Panc1 (cell line): ENCODE measurements around the gene HNF4A. TPM values are rescaled to one million over a fixed set of nuclear protein-coding genes. Genes with fewer than 3 reads are reported as not detected.

Experiments
- ATAC-seq: fragments of 200-7000 bp; cut with Tn5 transposase; 2 replicates; pipeline ENCODE4 v1.9.1; 2020; ENCODE audit warnings: mild to moderate bottlenecking, moderate library complexity
- BruUV-seq: library from RNA; stranded (reverse); fragments of 400-500 nt; replicated peaks from 2 replicates; lab custom pipeline; 2021; lab: Mats Ljungman, UMichigan
- CTCF ChIA-PET: fragments of 300-600 bp; sonication (Branson Sonifier 250); formaldehyde crosslinking; loops from one replicate; lab custom pipeline; 2022; ENCODE audit warnings: antibody characterized with exemption; lab: Charles Lee
- POLR2A ChIA-PET: fragments of 300-600 bp; sonication (Branson Sonifier 250); formaldehyde crosslinking; loops from one replicate; lab custom pipeline; 2022; ENCODE audit warnings: antibody characterized with exemption; lab: Charles Lee
- DNase-seq: peaks from one replicate; pipeline ENCODE4 v3.0.0-alpha.2; 2010; ENCODE audit warnings: low read depth, low spot score
- H3K27ac ChIP-seq: 2 replicates; pipeline ENCODE4 v1.5.1; 2011; ENCODE audit warnings: mild to moderate bottlenecking, low read length, inconsistent platforms
- H3K27me3 ChIP-seq: fragments of 200-500 bp; sonication (Bioruptor generic); 2 replicates; pipeline ENCODE4 v1.6.0; 2014; ENCODE audit warnings: low read length, inconsistent platforms; ENCODE audit not compliant: control insufficient read depth, insufficient read depth
- H3K36me3 ChIP-seq: fragments of 200-500 bp; sonication (Bioruptor generic); 2 replicates; pipeline ENCODE4 v1.5.1; 2014; ENCODE audit warnings: inconsistent platforms, mild to moderate bottlenecking, low read length, moderate library complexity; ENCODE audit not compliant: control insufficient read depth, insufficient read depth
- H3K4me1 ChIP-seq: 2 replicates; pipeline ENCODE4 v1.5.1; 2011; ENCODE audit warnings: inconsistent platforms, mild to moderate bottlenecking, low read length, moderate library complexity; ENCODE audit not compliant: control insufficient read depth, insufficient read depth
- H3K4me3 ChIP-seq, 2 experiments: 2 replicates each; pipeline ENCODE4 v1.5.1; 2011 to 2012; ENCODE audit warnings: low read depth in 2 of 2, low read length in 2 of 2, mild to moderate bottlenecking in 2 of 2, inconsistent platforms in 1 of 2, moderate library complexity in 1 of 2
- H3K9me3 ChIP-seq: fragments of 200-500 bp; sonication (Bioruptor generic); 2 replicates; pipeline ENCODE4 v1.5.1; 2014; ENCODE audit warnings: low read depth, mild to moderate bottlenecking, inconsistent platforms, low read length, moderate library complexity; ENCODE audit not compliant: control insufficient read depth, insufficient read depth
- CTCF ChIP-seq: fragments of 450-650 bp; IDR thresholded peaks from 2 replicates; pipeline ENCODE4 v1.5.1; 2017; ENCODE audit warnings: mild to moderate bottlenecking
- POLR2AphosphoS5 ChIP-seq: IDR thresholded peaks from 2 replicates; pipeline ENCODE4 v1.6.1; 2012; ENCODE audit warnings: mild to moderate bottlenecking, low read depth, low read length, moderate library complexity
- REST ChIP-seq, 2 experiments: IDR thresholded peaks; 2 replicates each; pipeline ENCODE4 v1.6.1; 2011 to 2012; ENCODE audit warnings: low read depth in 2 of 2, control low read depth in 1 of 2, low read length in 1 of 2, mild to moderate bottlenecking in 1 of 2, moderate library complexity in 1 of 2; ENCODE audit not compliant: insufficient read depth in 1 of 2
- SIN3A ChIP-seq: IDR thresholded peaks from 2 replicates; pipeline ENCODE4 v1.6.1; 2012; ENCODE audit warnings: low read depth, mild to moderate bottlenecking, low read length, moderate library complexity, borderline replicate concordance; ENCODE audit not compliant: insufficient read depth
- TCF7L2 ChIP-seq: IDR thresholded peaks from 2 replicates; pipeline ENCODE4 v1.6.1; 2011; ENCODE audit warnings: mild to moderate bottlenecking, low read depth, low read length, inconsistent platforms
- in situ Hi-C: cut with HindIII; loops from 2 replicates; pipeline ENCODE4 v1.10.0; 2016; ENCODE audit warnings: low sequenced_read_pairs, low pct_unique_long_range_greater_than_20kb
- intact Hi-C: fragments of 100-400 bp; cut with micrococcal nuclease; formaldehyde crosslinking; loops from one replicate; pipeline ENCODE4 v1.10.0; 2022; ENCODE audit not compliant: unreplicated experiment
- total RNA-seq: library from RNA; stranded (reverse); gene quantifications from one replicate; pipeline ENCODE4 v1.2.1, GENCODE V29; 2021; ENCODE audit not compliant: unreplicated experiment

Gene HNF4A
- total RNA-seq, 1 experiment from 2014 or later = 0.28 TPM

GRCh38 chr20:44425923-44426322, 70.4 kb downstream of the HNF4A start:
- POLR2A ChIA-PET = no interaction called here
- intact Hi-C loops (no loop called here), in situ Hi-C loops (no loop called here)
- Histone ChIP-seq H3K27ac (no peak overlapping the region), H3K4me1 (no peaks in the 10 kb centered on the region), H3K27me3 (no peaks in the 10 kb centered on the region; the same call in 1 of the 2 replicates), H3K36me3 (no peaks in the 10 kb centered on the region), H3K4me3 (no peak overlapping the region), H3K9me3 (no peaks in the 10 kb centered on the region)
- TF ChIP-seq CTCF = no peak
- TF ChIP-seq TCF7L2 = no peak
- TF ChIP-seq SIN3A = no peak
- TF ChIP-seq REST (IDR thresholded peaks at IDR 0.05; ENCODE audit: insufficient read depth in 1 of 2, low read depth in 2 of 2, low read length in 1 of 2) = no peak
- no peak for TF ChIP-seq POLR2AphosphoS5
- CTCF ChIA-PET = no interaction called here
- ATAC-seq (no peak), DNase-seq (no peak)
- no TSS peak for BruUV-seq

GRCh38 chr20:44426879-44427790, 71.6 kb downstream of the HNF4A start:
- intact Hi-C loops (no loop called here), in situ Hi-C loops (no loop called here)
- no peaks in the 10 kb centered on the region for H3K4me1 ChIP-seq
- no TSS peak for BruUV-seq
- ChIA-PET CTCF (no interaction called here), POLR2A (no interaction called here)
- DNase-seq = no peak
- H3K4me3 ChIP-seq = no peak overlapping the region
- no peak overlapping the region for H3K27ac ChIP-seq
- TF ChIP-seq TCF7L2 (no peak), CTCF (no peak), SIN3A (no peak), POLR2AphosphoS5 (no peak), REST (IDR thresholded peaks at IDR 0.05; ENCODE audit: insufficient read depth in 1 of 2, low read depth in 2 of 2, low read length in 1 of 2) (no peak)
- no peak for ATAC-seq
- no peaks in the 10 kb centered on the region; the same call in 1 of the 2 replicates for H3K27me3 ChIP-seq
- H3K9me3 ChIP-seq = no peaks in the 10 kb centered on the region
- no peaks in the 10 kb centered on the region for H3K36me3 ChIP-seq
